Activated B cell treated with CpG ODN at 0.5 μM for 24 hours (primary cell): ENCODE data around the gene AKT3. TPM values are rescaled to one million over a fixed set of nuclear protein-coding genes. Genes with fewer than 3 reads are reported as not detected.

ENCODE experiments used
- ATAC-seq: fragments of 200-7000 bp; cut with Tn5 transposase; one replicate; pipeline ENCODE4 v1.10.0; 2021; ENCODE audit warnings: low read depth, mild to moderate bottlenecking, moderate library complexity
- CTCF ChIA-PET: fragments of 350-600 bp; sonication (Branson Sonifier 250); formaldehyde crosslinking; loops from one replicate; lab custom pipeline; 2021; ENCODE audit warnings: antibody characterized with exemption; lab: Charles Lee
- POLR2A ChIA-PET: fragments of 350-600 bp; sonication (Branson Sonifier 250); formaldehyde crosslinking; loops from one replicate; lab custom pipeline; 2021; ENCODE audit warnings: antibody characterized with exemption; lab: Charles Lee
- DNase-seq: peaks from one replicate; pipeline ENCODE4 v3.0.0; 2022
- H3K27ac Mint-ChIP-seq: one replicate; pipeline ENCODE4 v1.8.0; 2020; ENCODE audit warnings: mixed read lengths
- H3K27me3 Mint-ChIP-seq: one replicate; pipeline ENCODE4 v1.8.0; 2021; ENCODE audit warnings: mixed read lengths
- H3K36me3 Mint-ChIP-seq: one replicate; pipeline ENCODE4 v1.8.0; 2021; ENCODE audit warnings: low read depth, mixed read lengths
- H3K4me1 Mint-ChIP-seq: one replicate; pipeline ENCODE4 v1.8.0; 2021; ENCODE audit warnings: mixed read lengths
- H3K4me3 Mint-ChIP-seq: one replicate; pipeline ENCODE4 v1.8.0; 2020; ENCODE audit warnings: mild to moderate bottlenecking, mixed read lengths
- H3K9me3 Mint-ChIP-seq: one replicate; pipeline ENCODE4 v1.8.0; 2020; ENCODE audit warnings: mixed read lengths
- intact Hi-C: fragments of 100-400 bp; cut with micrococcal nuclease; formaldehyde crosslinking; loops from one replicate; pipeline ENCODE4 v1.15.1; 2024
- total RNA-seq: library from RNA; stranded (reverse); gene quantifications from 2 replicates; pipeline ENCODE4 v1.2.3, GENCODE V29; 2022
- TF ChIP-seq, protein P1 (sequence below): fragments of 200-600 bp; IDR thresholded peaks from one replicate; pipeline ENCODE4 v1.8.0; 2022; ENCODE audit warnings: antibody characterized with exemption, mild to moderate bottlenecking

The AKT3 gene
- total RNA-seq, 1 donor from 2014 or later: 63.3 TPM

- H3K4me1 Mint-ChIP-seq: peaks cover 13% of the 10 kb centered on the region
- H3K9me3 Mint-ChIP-seq: no peaks in the 10 kb centered on the region
- peaks cover 21% of the 10 kb centered on the region for H3K36me3 Mint-ChIP-seq
- POLR2A ChIA-PET: interaction anchor here (1.6 kb wide), 1 partner anchor 12 kb away, joined by 8 read pairs; no protein-coding TSS in a partner anchor
- H3K4me3 Mint-ChIP-seq: no peak overlapping the region
- H3K27me3 Mint-ChIP-seq: no peaks in the 10 kb centered on the region
- CTCF ChIA-PET: no interaction called here
- no peak overlapping the region for H3K27ac Mint-ChIP-seq
- no peak for ATAC-seq
- intact Hi-C loops: no loop called here
- TF ChIP-seq, protein P1, sequence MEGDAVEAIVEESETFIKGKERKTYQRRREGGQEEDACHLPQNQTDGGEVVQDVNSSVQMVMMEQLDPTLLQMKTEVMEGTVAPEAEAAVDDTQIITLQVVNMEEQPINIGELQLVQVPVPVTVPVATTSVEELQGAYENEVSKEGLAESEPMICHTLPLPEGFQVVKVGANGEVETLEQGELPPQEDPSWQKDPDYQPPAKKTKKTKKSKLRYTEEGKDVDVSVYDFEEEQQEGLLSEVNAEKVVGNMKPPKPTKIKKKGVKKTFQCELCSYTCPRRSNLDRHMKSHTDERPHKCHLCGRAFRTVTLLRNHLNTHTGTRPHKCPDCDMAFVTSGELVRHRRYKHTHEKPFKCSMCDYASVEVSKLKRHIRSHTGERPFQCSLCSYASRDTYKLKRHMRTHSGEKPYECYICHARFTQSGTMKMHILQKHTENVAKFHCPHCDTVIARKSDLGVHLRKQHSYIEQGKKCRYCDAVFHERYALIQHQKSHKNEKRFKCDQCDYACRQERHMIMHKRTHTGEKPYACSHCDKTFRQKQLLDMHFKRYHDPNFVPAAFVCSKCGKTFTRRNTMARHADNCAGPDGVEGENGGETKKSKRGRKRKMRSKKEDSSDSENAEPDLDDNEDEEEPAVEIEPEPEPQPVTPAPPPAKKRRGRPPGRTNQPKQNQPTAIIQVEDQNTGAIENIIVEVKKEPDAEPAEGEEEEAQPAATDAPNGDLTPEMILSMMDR: no peak
- DNase-seq: no peak
Measured at GRCh38 chr1:243495442-243496186, 354.4 kb downstream of the AKT3 start.

DNA sequence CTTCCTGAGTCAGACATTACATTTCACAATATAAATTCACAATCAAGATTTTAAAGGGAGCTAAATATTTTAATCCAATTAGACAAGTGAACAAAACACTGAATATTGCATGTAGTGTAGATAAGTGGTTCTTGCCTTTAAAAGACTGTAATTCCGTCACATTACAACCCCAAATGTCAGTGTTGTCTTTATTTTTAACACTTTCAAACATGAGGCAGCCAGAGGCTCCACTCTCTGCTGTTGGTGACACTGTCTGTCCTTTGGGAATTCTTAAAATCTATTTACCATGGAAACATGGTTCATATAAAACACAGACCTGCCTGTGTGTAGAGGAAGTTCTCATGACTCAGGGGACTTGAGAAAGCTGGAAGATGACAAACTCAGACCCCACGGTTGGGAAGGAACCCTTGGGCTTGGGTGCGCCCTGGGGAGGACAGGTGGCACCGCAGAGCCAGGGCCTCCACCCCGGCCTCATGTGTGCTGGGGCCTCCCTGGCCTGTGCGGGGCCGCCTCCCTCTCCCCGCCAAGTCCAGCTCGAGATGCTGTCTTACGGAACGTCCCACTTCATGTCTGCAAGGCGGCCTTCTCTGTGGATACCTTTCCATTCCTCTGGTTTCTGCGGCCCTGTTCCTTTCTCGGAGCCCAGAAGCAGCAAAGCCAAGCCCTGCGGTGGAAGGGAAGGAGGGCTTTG is 355.2 kb downstream of the AKT3 start:
- no peak for ATAC-seq
- Mint-ChIP-seq H3K4me3 (no peak overlapping the region), H3K36me3 (peaks cover 20% of the 10 kb centered on the region), H3K4me1 (peaks cover 13% of the 10 kb centered on the region), H3K27me3 (no peaks in the 10 kb centered on the region), H3K9me3 (no peaks in the 10 kb centered on the region), H3K27ac (no peak overlapping the region)
- intact Hi-C loops: no loop called here
- DNase-seq: no peak
- POLR2A ChIA-PET: no interaction called here
- TF ChIP-seq, protein P1: no peak
- CTCF ChIA-PET: no interaction called here

- DNase-seq (no peak), ATAC-seq (no peak)
- no peaks in the 10 kb centered on the region for H3K27me3 Mint-ChIP-seq
- ChIA-PET POLR2A (interaction anchor here (0.7 kb wide), 2 partner anchors 12 to 216 kb away, joined by 3 to 7 read pairs; no protein-coding TSS in a partner anchor), CTCF (no interaction called here)
- H3K4me1 Mint-ChIP-seq: peaks cover 13% of the 10 kb centered on the region
- peaks cover 26% of the 10 kb centered on the region for H3K36me3 Mint-ChIP-seq
- intact Hi-C loops: no loop called here
- no peaks in the 10 kb centered on the region for H3K9me3 Mint-ChIP-seq
- H3K27ac Mint-ChIP-seq: no peak overlapping the region
- TF ChIP-seq, protein P1: no peak
- no peak overlapping the region for H3K4me3 Mint-ChIP-seq
Measured at GRCh38 chr1:243493156-243494129, 356.6 kb downstream of the AKT3 start.

GRCh38 chr1:243490748-243491686 is 359.0 kb downstream of the AKT3 start:
- no peak for ATAC-seq
- TF ChIP-seq, protein P1: no peak
- DNase-seq: no peak
- no peak overlapping the region for H3K4me3 Mint-ChIP-seq
- ChIA-PET POLR2A (no interaction called here), CTCF (interaction anchor here (0.5 kb wide), 1 partner anchor 447 kb away, joined by 3 read pairs; no protein-coding TSS in a partner anchor)
- no peak overlapping the region for H3K27ac Mint-ChIP-seq
- peaks cover 6% of the 10 kb centered on the region for H3K4me1 Mint-ChIP-seq
- H3K27me3 Mint-ChIP-seq: no peaks in the 10 kb centered on the region
- intact Hi-C loops: no loop called here
- no peaks in the 10 kb centered on the region for H3K9me3 Mint-ChIP-seq
- H3K36me3 Mint-ChIP-seq: peaks cover 26% of the 10 kb centered on the region
